DOHH2 (cell line): ENCODE data around the gene FAT3.

Experiments
- CTCF ChIP-seq: fragments of 200-600 bp; sonication (generic); IDR thresholded peaks from one replicate; pipeline ENCODE4 v1.5.1; 2014; ENCODE audit warnings: antibody characterized with exemption, mild to moderate bottlenecking, low read depth, low read length; ENCODE audit not compliant: poor library complexity, severe bottlenecking
- EZH2phosphoT487 ChIP-seq: fragments of 200-600 bp; sonication (generic); IDR thresholded peaks from 2 replicates; pipeline ENCODE4 v1.6.1; 2017; ENCODE audit warnings: borderline replicate concordance, mild to moderate bottlenecking, antibody characterized with exemption, low read length, moderate library complexity, mixed read lengths

- no peak for TF ChIP-seq CTCF
- no peak for TF ChIP-seq EZH2phosphoT487
Measured at GRCh38 chr11:92226331-92227229, 2.0 kb downstream of the FAT3 start.
